Keratinocyte (primary cell): ENCODE results near the gene KDM7A. TPM values are rescaled to one million over a fixed set of nuclear protein-coding genes. Genes with fewer than 3 reads are reported as not detected.

Experiments used
- DNase-seq: peaks from one replicate; pipeline ENCODE4 v3.0.0-alpha.2; 2011; ENCODE audit warnings: low read depth, missing footprints, low spot score
- FAIRE-seq: peaks from 2 replicates; lab custom pipeline; 2011; peaks lifted over from hg19 to GRCh38; lab: Jason Lieb, UNC
- H2AFZ ChIP-seq: 2 replicates; pipeline ENCODE4 v1.6.0; 2012; ENCODE audit warnings: low read length, control low read depth, inconsistent platforms; ENCODE audit not compliant: control insufficient read depth
- H3K27ac ChIP-seq: 2 replicates; pipeline ENCODE4 v1.5.1; 2011; ENCODE audit warnings: low read length; ENCODE audit not compliant: control insufficient read depth, insufficient read depth
- H3K27me3 ChIP-seq: 3 replicates; pipeline ENCODE4 v1.6.0; 2011; ENCODE audit warnings: low read length; ENCODE audit not compliant: control insufficient read depth, insufficient read depth; ENCODE audit errors: extremely low read depth
- H3K36me3 ChIP-seq, 2 experiments: 2 replicates in 1 of 2; 3 replicates in 1 of 2; pipeline ENCODE4 v1.5.1; 2011; ENCODE audit warnings: low read length in 2 of 2, mild to moderate bottlenecking in 1 of 2; ENCODE audit not compliant: control insufficient read depth in 2 of 2, insufficient read depth in 2 of 2; ENCODE audit errors: extremely low read depth in 1 of 2
- H3K4me1 ChIP-seq: 3 replicates; pipeline ENCODE4 v1.5.1; 2011; ENCODE audit warnings: low read length; ENCODE audit not compliant: control insufficient read depth, insufficient read depth; ENCODE audit errors: extremely low read depth
- H3K4me2 ChIP-seq: 3 replicates; pipeline ENCODE4 v1.6.0; 2011; ENCODE audit warnings: low read depth, low read length; ENCODE audit not compliant: control insufficient read depth, insufficient read depth; ENCODE audit errors: extremely low read depth
- H3K4me3 ChIP-seq, 3 experiments: fragments of 200-600 bp in 1 of 3; sonication (generic) in 1 of 3; 2 replicates in 2 of 3; 3 replicates in 1 of 3; pipeline ENCODE4 v1.5.1; 2011 to 2016; ENCODE audit warnings: low read length in 3 of 3, mild to moderate bottlenecking in 3 of 3, control low read depth in 2 of 3, inconsistent platforms in 1 of 3, low read depth in 1 of 3, mixed read lengths in 1 of 3, mixed run types in 1 of 3, moderate library complexity in 1 of 3; ENCODE audit not compliant: control insufficient read depth in 2 of 3, insufficient read depth in 2 of 3; ENCODE audit errors: extremely low read depth in 1 of 3
- H3K79me2 ChIP-seq: 2 replicates; pipeline ENCODE4 v1.6.0; 2012; ENCODE audit warnings: low read length; ENCODE audit not compliant: control insufficient read depth, insufficient read depth
- H3K9ac ChIP-seq: 3 replicates; pipeline ENCODE4 v1.6.0; 2011; ENCODE audit warnings: low read length; ENCODE audit not compliant: control insufficient read depth, insufficient read depth; ENCODE audit errors: extremely low read depth
- H3K9me1 ChIP-seq: 3 replicates; pipeline ENCODE4 v1.6.0; 2011; ENCODE audit warnings: low read length; ENCODE audit not compliant: control insufficient read depth, insufficient read depth; ENCODE audit errors: extremely low read depth
- H3K9me3 ChIP-seq: 2 replicates; pipeline ENCODE4 v1.5.1; 2012; ENCODE audit warnings: low read depth, low read length; ENCODE audit not compliant: control insufficient read depth
- H4K20me1 ChIP-seq: 3 replicates; pipeline ENCODE4 v1.6.0; 2011; ENCODE audit warnings: low read length; ENCODE audit not compliant: control insufficient read depth, insufficient read depth; ENCODE audit errors: extremely low read depth
- CTCF ChIP-seq, 3 experiments: IDR thresholded peaks in 1 of 3; conservative IDR thresholded peaks in 1 of 3; optimal IDR thresholded peaks in 1 of 3; 2 replicates in 2 of 3; 3 replicates in 1 of 3; pipeline versions ENCODE3 to v1.5.1; 2011; ENCODE audit warnings: low read length in 3 of 3, mild to moderate bottlenecking in 3 of 3, moderate library complexity in 2 of 3, control low read depth in 1 of 3, inconsistent platforms in 1 of 3; ENCODE audit not compliant: insufficient read depth in 2 of 3; ENCODE audit errors: extremely low read depth in 1 of 3
- EZH2 ChIP-seq: IDR thresholded peaks from one replicate; pipeline ENCODE4 v1.6.1; 2012; ENCODE audit warnings: inconsistent platforms, mild to moderate bottlenecking, low read length, moderate library complexity
- dilution Hi-C: fragments of 300-500 bp; cut with MboI; formaldehyde crosslinking; loops from one replicate; pipeline ENCODE4 v1.7.0; 2020; ENCODE audit warnings: low sequenced_read_pairs; ENCODE audit not compliant: extremely low pct_ligation_motif_present
- polyA plus RNA-seq, 5 experiments: library from polyadenylated mRNA; depleted of rRNA in 3 of 5; stranded (reverse) in 3 of 5; stranded (forward) in 1 of 5; unstranded in 1 of 5; fragments of >200 nt; gene quantifications; 1 replicate in 1 of 5; 2 replicates in 3 of 5; 3 replicates in 1 of 5; pipeline versions ENCODE4 v1.2.1 to v1.2.3, GENCODE V29; 2011 to 2012; ENCODE audit warnings: missing spikeins in 2 of 5, low read depth in 1 of 5, low replicate concordance in 1 of 5

The KDM7A gene
- polyA plus RNA-seq, 1 donor (not counting 4 experiments of a cell fraction or from before 2014, with no cell fraction given), result 3.3 TPM

GRCh38 chr7:140144821-140145220 lies 32.0 kb downstream of the KDM7A start:
- dilution Hi-C loops, result no loop called here
- no peak for DNase-seq

DNA sequence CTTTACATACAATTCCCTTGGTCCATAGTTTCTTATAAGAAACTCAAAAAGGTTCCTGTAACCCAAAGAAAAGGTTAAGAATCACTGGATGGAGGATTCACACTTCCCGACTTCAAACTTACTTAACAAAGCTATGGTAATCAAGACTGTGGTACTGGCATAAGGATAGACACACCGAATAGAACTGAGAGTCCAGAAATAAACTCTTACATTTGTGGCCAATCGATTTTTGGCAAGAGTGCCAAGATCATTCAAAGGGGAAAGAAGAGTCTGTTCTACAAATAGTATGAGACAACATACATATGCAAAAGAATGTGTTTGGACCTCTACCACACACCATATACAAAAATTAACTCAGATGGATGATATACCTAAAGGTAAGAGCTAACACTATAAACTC lies 32.8 kb downstream of the KDM7A start:
- Histone ChIP-seq H3K27ac (no peak overlapping the region), H3K36me3 (peaks cover 0 to 6% of the 10 kb centered on the region in 2 experiments), H3K27me3 (no peaks in the 10 kb centered on the region), H3K9ac (no peak overlapping the region), H4K20me1 (no peaks in the 10 kb centered on the region), H3K4me3 (no peak overlapping the region), H3K4me2 (no peak overlapping the region), H3K9me1 (no peaks in the 10 kb centered on the region), H2AFZ (no peak overlapping the region), H3K79me2 (no peaks in the 10 kb centered on the region), H3K4me1 (no peaks in the 10 kb centered on the region), H3K9me3 (peaks cover 4% of the 10 kb centered on the region)
- TF ChIP-seq EZH2, result no peak
- no peak for TF ChIP-seq CTCF (optimal IDR thresholded peaks at IDR 0.05 in 1 of 3, IDR thresholded peaks at IDR 0.05 in 1 of 3, conservative IDR thresholded peaks at IDR 0.05 in 1 of 3; ENCODE audit: extremely low read depth in 1 of 3, insufficient read depth in 2 of 3, low read length in 3 of 3)
- DNase-seq (no peak), FAIRE-seq (no peak)
- dilution Hi-C loops, result no loop called here

More at GRCh38 chr7:140144821-140145220, 32.0 kb downstream of the KDM7A start:
- H3K79me2 ChIP-seq, result no peaks in the 10 kb centered on the region
- peaks cover 0 to 6% of the 10 kb centered on the region in 2 experiments for H3K36me3 ChIP-seq
- no peak overlapping the region for H3K4me3 ChIP-seq
- no peak overlapping the region for H3K4me2 ChIP-seq
- no peaks in the 10 kb centered on the region for H4K20me1 ChIP-seq
- no peaks in the 10 kb centered on the region for H3K4me1 ChIP-seq
- no peak overlapping the region for H2AFZ ChIP-seq
- TF ChIP-seq EZH2, result no peak
- no peak for TF ChIP-seq CTCF (optimal IDR thresholded peaks at IDR 0.05 in 1 of 3, IDR thresholded peaks at IDR 0.05 in 1 of 3, conservative IDR thresholded peaks at IDR 0.05 in 1 of 3; ENCODE audit: extremely low read depth in 1 of 3, insufficient read depth in 2 of 3, low read length in 3 of 3)
- no peaks in the 10 kb centered on the region for H3K9me1 ChIP-seq
- H3K27me3 ChIP-seq, result no peaks in the 10 kb centered on the region
- H3K9me3 ChIP-seq, result peaks cover 4% of the 10 kb centered on the region
- H3K27ac ChIP-seq, result no peak overlapping the region
- FAIRE-seq, result no peak
- no peak overlapping the region for H3K9ac ChIP-seq
